ENCODE data around the gene SEC61B. TPM values are rescaled to one million over a fixed set of nuclear protein-coding genes. Genes with fewer than 3 reads are reported as not detected.

Gene SEC61B
- total and polyA plus RNA-seq, 10 of the 15 experiments (the other 5 are each of a cell fraction or from before 2014, with no cell fraction given), result 108 to 747 (median 301) TPM

GRCh38 chr9:99201603-99202002 is 20.5 kb upstream of the SEC61B start:
- RAD21 ChIA-PET (ENCODE audit: unreplicated experiment), result interaction anchor here (1.1 to 1.7 kb wide), 4 partner anchors 9 to 19 kb away, joined by 3 to 4 read pairs (median 4); no protein-coding TSS in a partner anchor
- POLR2A ChIA-PET, result interaction anchor here (1.4 kb wide), 1 partner anchor 20 kb away, joined by 7 read pairs; the partner anchor contains the start of genes ALG2 and SEC61B
- no TSS peak for BruUV-seq (replicated peaks)
- in situ Hi-C loops (cut with MboI) (no loop called here), intact Hi-C loops (cut with micrococcal nuclease; ENCODE audit: unreplicated experiment) (loop anchor here (2.0 kb wide), 1 partner anchor 19 kb away; the partner anchor contains the start of gene ALG2)
- H3K27me3 ChIP-seq (replicated peaks in 1 of 2; ENCODE audit: control insufficient read depth in 2 of 2, insufficient read depth in 2 of 2, low read length in 1 of 2), result no peaks in the 10 kb centered on the region
- ATAC-seq (no peak), FAIRE-seq (no peak), DNase-seq (ENCODE audit: low read depth, low spot score) (no peak)
- H3K4me2 ChIP-seq (ENCODE audit: control insufficient read depth, insufficient read depth), result no peak overlapping the region
- H3K4me3 ChIP-seq, result no peak overlapping the region
- no peak overlapping the region for H2AFZ ChIP-seq (ENCODE audit: control insufficient read depth, low read depth, low read length)
- no peaks in the 10 kb centered on the region for H3K9me3 ChIP-seq (replicated peaks; ENCODE audit: control insufficient read depth, insufficient read depth, low read length)
- no peaks in the 10 kb centered on the region for H3K36me3 ChIP-seq (ENCODE audit: control insufficient read depth in 2 of 2, insufficient read depth in 2 of 2, low read length in 1 of 2)
- no peak overlapping the region for H3K9ac ChIP-seq (ENCODE audit: control insufficient read depth, insufficient read depth, low read length)
- WGBS (ENCODE audit: insufficient coverage, insufficient replicate concordance, low lambda C conversion rate, missing lambda C conversion rate), result 77% methylated on average over 5 of the region's 5 CpGs
- peaks cover 25% of the 10 kb centered on the region for H3K4me1 ChIP-seq (ENCODE audit: control insufficient read depth, insufficient read depth, low read length)
- CTCF ChIA-PET, result interaction anchor here (0.5 to 8.6 kb wide), 9 partner anchors 10 to 639 kb away, joined by 3 to 96 read pairs (median 3); no protein-coding TSS in a partner anchor
- no peaks in the 10 kb centered on the region for H3K79me2 ChIP-seq (ENCODE audit: control insufficient read depth, insufficient read depth, low read length)
- H4K20me1 ChIP-seq (ENCODE audit: control insufficient read depth, insufficient read depth), result no peaks in the 10 kb centered on the region
- no peak overlapping the region for H3K27ac ChIP-seq (ENCODE audit: control insufficient read depth, insufficient read depth)
- SMC1A ChIA-PET (ENCODE audit: uncharacterized antibody, unreplicated experiment), result interaction anchor here (1.0 to 1.4 kb wide), 7 partner anchors 15 to 61 kb away, joined by 3 to 8 read pairs (median 5); no protein-coding TSS in a partner anchor
- TF ChIP-seq PML (IDR thresholded peaks at IDR 0.05; ENCODE audit: low read length), result no peak
- TF ChIP-seq BCLAF1 (IDR thresholded peaks at IDR 0.05), result no peak
- TF ChIP-seq ZBED1 (IDR thresholded peaks at IDR 0.05; ENCODE audit: borderline replicate concordance), result no peak
- TF ChIP-seq SMARCA5 (IDR thresholded peaks at IDR 0.05), result no peak
- no peak for TF ChIP-seq TAF1 (IDR thresholded peaks at IDR 0.05; ENCODE audit: borderline replicate concordance, low read depth, low read length)
- TF ChIP-seq PRDM15 (CRISPR knock-in tag; IDR thresholded peaks at IDR 0.05), result no peak
- TF ChIP-seq POLR2AphosphoS2 (IDR thresholded peaks at IDR 0.05; ENCODE audit: low read depth, low read length), result no peak
- no peak for TF ChIP-seq RUNX3 (IDR thresholded peaks at IDR 0.05; ENCODE audit: low read length)
- TF ChIP-seq ZNF274 (IDR thresholded peaks at IDR 0.05; ENCODE audit: insufficient read depth, insufficient read length), result no peak
- TF ChIP-seq GATAD2B (conservative IDR thresholded peaks at IDR 0.05; ENCODE audit: low read depth), result no peak
- no peak for TF ChIP-seq CUX1 (IDR thresholded peaks at IDR 0.05; ENCODE audit: insufficient replicate concordance, low read depth, low read length)
- no peak for TF ChIP-seq SRF (IDR thresholded peaks at IDR 0.05; ENCODE audit: low read depth in 2 of 2, low read length in 2 of 2)
- TF ChIP-seq MEF2A (IDR thresholded peaks at IDR 0.05; ENCODE audit: insufficient read depth, low read depth, low read length), result no peak

Measured in GM12878 (cell line).